HG03432 (cell line): ENCODE data around the gene PDE6G.

Source experiments
- ATAC-seq: cut with Tn5 transposase; IDR thresholded peaks from one replicate; pipeline ENCODE4 v1.9.1; 2021; ENCODE audit warnings: mild to moderate bottlenecking, moderate library complexity; ENCODE audit not compliant: unreplicated experiment

PDE6G gene

DNA sequence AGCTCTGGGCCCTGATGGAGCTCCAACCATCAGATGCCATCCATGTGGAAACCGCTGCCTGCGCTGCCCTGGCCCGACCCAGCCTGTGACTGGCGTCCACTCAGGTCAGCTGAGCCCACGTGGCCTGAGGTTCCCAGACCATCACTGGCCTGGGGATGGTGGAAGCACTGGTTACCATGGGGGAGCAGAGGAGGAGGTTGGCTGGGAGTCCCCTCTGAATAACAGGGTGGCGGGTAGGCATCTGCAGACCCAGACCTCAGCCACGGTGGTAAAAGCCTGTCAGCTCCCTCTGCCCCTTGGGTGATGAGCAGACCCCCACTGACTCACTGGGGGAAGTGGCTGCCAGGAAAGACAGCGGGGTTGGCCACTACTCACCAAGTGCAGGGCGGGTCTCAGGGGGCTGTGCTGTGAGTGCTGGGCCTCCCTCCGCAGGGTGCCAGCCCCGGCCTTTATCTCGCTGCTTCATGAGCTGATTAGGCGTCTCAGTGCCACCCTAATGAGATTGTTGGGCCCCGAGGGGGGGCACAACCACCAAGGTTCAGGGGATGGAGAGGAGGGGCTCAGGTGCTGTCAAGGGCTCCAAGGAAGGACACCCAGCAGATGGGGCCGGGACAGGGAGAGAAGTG lies at the start of gene PDE6G:
TSS of gene PDE6G (minus strand) at position 425 of the 626 bp plus-strand sequence. CDS start 3,237 bp downstream, outside the sequence.
- ATAC-seq: no peak

DNA sequence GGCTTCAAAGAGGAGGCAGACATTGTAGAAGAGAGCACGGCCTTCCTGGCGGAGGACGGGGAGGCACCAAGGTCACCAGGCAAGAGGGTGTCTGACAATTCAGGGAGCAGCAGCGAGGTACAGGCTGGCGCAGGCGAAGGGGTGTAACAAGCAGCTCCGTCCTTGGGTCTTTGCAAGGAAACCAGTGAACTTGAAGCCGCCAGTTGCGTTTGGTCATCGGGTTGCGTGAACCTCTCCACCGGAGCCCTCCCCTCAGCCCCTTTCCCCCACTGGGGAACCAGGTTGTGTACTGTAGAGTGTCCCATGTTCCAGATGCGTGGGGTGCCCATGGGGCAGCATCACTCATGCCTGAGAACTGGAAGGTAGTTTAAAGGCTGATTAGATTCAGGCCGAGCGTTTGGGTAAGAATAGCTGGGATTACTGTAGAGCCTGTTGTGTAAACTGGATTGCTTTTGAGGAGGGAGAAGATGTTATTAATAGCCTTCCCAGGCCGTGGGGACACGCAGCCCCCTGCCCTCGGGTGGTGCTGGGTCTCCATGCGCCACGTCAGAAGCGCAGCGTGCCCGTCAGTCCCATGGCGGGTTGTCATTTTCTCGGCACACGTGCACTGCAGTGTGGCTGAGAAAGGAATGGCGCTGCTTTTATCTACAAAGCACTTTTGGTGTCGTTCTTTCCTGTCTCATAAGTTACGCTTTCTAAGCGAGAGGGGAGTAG lies 49.3 kb upstream of the PDE6G start:
- ATAC-seq: no peak

DNA sequence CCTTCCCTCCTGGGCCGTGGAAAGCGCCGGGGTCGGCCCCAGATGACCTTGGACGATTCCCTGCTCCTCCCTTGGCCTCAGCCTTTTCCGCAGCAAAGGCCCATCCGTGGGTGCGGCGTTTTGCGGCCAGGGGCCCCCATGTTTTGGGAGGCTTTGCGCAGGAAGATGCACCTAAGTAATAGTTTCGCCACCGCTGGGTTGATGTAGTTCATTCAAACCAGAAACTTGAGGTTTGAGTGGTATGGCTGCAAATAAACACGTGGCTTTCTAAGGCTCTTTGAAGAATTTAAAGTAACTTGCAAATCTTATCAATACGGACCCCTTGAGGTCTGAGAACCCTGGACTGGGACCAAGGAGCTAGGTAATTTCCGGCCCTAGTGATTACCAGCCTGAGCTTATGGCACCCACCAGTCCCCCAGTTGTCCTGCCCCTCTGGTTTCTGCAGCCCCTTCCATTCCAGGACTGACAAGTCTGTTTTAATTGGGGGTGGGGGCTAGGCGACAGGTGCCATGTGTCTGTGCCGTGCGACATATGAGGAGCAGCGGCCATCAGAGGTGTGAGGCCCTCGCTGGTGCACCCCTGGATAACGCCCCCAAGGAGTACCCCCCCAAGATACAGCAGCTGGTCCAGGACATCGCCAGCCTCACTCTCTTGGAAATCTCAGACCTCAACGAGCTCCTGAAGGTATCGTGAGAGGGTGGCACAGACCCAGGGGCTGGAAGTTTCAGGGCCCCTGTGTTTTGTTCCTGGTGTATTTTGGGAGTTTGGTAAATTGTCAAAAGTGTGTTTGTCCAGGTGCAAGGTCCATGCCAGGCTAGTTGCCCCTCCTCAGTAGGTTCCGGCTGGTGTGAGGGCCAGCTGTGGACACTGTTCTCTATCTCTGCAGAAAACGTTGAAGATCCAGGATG lies 47.7 kb upstream of the PDE6G start:
- no peak for ATAC-seq

DNA sequence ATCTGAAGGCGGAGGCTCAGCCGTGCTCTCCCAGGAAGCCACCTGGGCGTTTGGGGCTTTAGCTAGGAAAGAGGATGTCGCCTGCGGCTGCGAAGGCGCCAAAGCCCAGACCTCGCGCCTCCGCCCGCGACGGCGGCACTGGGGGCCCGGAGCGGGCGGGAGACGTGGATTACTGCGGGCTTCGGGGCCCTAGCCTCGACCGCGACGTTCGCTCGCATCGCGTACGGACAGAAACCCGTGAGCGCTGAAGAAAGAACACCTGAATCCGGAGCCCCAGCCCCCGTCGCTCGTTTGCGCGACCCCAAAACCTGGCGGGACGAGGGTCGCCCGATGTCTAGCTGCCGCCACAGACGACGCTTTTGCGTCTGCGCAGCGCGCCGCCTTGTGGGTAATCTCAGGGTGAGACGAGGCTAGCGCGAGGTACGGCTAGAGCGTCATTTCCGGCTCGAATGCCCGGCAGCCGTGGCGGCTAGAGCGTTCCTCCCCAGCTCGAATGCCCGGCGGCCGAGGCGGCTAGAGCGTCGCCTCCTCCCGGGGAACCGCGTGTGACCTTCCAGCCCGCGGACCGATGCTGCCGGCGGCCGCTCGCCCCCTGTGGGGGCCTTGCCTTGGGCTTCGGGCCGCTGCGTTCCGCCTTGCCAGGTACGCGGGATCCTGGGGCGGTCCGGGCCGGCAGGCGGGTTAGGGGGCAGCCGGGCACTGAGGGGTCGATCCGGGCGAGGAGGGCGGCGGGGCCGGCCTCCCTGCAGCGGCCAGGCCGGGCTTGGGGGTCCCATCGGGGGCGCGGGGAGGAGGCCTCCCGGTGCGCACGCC lies 46.8 kb upstream of the PDE6G start, which contains the start of gene MRPL12:
TSS of gene MRPL12 (plus strand) at position 434 of the 813 bp plus-strand sequence. CDS start at position 569, 135 bp downstream.
- ATAC-seq: peak; percentile 77

DNA sequence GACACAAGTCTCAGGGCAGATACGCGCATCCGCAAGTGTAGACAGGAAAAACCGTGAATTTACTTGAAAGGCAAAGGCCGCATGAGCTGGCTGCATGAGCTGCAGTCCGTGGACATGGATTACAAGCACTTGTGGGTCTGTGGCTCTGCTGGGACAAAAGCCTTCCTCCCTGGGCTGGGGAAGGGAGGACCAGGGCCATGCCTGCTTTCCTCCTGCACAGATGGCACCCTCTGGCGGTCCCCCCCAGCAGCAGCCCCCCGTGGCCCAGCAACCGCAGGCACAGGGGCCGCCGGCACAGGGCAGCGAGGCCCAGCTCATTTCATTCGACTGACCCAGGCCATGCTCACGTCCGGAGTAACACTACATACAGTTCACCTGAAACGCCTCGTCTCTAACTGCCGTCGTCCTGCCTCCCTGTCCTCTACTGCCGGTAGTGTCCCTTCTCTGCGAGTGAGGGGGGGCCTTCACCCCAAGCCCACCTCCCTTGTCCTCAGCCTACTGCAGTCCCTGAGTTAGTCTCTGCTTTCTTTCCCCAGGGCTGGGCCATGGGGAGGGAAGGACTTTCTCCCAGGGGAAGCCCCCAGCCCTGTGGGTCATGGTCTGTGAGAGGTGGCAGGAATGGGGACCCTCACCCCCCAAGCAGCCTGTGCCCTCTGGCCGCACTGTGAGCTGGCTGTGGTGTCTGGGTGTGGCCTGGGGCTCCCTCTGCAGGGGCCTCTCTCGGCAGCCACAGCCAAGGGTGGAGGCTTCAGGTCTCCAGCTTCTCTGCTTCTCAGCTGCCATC lies 45.1 kb upstream of the PDE6G start:
- no peak for ATAC-seq

DNA sequence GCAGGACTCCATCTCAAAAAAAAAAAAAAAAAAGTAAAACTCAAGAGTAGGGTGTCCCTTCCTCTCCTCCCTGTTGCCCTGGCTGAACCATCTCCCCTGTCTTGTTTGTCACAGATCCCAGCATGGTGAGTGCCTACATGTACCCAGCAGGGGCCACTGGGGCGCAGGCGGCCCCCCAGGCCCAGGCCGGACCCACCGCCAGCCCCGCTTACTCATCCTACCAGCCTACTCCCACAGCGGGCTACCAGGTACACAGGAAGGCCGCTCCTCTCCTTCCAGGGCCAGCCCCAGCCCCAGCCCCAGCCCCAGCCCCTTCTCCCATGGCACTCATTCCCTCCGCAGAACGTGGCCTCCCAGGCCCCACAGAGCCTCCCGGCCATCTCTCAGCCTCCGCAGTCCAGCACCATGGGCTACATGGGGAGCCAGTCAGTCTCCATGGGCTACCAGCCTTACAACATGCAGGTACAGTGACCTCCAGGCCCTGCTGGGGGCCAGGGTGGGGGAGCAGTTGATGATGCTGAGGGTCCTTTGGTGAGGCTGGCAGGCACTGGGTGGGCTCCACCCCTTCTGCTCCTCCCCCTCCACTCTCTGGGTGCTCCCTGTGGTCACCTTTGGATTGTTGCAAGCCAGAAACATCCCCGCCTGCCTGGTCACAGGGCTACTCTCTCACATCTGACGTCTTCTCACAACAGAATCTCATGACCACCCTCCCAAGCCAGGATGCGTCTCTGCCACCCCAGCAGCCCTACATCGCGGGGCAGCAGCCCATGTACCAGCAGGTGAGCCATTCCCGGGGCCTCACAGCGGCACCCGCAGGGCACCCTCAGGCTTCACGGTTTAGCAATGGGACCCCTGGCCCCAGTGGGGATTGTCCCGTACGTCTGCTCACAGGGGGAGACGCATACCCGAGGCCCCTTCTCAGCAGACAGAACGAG lies 44.3 kb upstream of the PDE6G start:
- ATAC-seq: no peak

DNA sequence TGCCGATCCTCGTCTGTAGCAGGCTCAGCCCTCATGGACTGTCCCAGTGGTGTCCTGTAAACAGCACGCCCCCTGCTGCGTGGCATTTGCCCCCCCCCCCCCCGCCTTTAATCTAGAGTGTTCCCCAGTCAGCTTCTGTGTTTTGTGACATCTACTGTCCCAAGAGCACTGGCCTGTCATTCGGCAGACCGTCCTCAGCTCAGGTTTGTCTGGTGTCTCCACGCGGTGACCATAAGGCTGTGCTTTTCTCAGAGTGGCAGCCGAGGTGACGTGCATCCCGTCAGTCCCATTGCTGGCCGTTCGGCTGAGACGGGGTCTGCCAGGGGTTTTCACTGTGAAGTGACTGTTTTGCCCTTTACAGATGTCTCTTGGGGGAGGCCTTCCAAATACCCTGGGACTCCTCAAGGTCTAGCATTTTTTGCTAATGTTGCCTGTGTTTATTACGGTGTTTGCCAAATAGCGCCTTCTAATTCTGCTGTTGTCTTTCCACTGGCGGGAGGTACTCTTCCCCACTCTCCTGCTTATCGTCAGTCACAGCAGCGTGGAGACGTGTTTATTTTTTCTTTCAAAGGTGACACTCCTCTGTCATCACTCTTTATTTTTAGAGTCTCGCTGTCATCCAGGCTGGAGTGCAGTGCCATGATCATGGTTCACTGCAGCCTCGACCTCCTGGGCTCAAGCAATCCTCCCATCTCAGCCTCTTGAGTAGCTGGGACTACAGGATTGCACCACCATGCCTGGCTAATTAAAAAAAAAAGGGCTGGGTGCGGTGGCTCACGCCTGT lies 41.1 kb upstream of the PDE6G start:
- ATAC-seq: no peak

DNA sequence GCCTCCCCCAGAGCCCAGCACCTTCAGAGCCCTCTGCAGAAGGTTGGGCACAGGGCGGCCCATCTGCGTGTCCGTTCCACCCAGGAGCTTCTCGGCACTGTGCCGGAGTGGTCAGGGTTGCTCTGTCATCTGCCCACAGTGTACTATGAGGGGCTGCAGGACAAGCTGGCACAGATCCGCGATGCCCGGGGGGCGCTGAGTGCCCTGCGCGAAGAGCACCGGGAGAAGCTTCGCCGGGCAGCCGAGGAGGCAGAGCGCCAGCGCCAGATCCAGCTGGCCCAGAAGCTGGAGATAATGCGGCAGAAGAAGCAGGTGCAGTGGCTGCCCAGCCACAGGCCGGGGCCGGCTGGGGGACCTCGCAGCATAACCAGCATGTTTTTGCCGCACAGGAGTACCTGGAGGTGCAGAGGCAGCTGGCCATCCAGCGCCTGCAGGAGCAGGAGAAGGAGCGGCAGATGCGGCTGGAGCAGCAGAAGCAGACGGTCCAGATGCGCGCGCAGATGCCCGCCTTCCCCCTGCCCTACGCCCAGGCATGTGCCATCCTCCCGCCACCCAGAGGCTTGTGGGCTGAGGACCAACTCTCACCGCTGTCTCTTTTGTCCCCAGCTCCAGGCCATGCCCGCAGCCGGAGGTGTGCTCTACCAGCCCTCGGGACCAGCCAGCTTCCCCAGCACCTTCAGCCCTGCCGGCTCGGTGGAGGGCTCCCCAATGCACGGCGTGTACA lies 40.0 kb upstream of the PDE6G start:
- no peak for ATAC-seq

DNA sequence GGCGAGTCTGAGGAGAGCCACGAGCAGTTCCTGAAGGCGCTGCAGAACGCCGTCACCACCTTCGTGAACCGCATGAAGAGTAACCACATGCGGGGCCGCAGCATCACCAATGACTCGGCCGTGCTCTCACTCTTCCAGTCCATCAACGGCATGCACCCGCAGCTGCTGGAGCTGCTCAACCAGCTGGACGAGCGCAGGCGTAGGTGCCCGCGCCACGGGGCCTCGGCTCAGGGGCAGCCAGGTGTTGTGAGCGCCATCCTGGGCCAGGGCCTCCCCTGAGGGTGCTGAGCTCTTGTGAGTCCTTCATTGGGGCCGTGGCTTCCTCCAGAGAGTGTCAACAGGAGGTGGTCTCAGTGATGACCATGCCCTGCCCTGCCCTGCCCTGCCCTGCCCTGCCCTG lies 39.5 kb upstream of the PDE6G start:
- no peak for ATAC-seq

DNA sequence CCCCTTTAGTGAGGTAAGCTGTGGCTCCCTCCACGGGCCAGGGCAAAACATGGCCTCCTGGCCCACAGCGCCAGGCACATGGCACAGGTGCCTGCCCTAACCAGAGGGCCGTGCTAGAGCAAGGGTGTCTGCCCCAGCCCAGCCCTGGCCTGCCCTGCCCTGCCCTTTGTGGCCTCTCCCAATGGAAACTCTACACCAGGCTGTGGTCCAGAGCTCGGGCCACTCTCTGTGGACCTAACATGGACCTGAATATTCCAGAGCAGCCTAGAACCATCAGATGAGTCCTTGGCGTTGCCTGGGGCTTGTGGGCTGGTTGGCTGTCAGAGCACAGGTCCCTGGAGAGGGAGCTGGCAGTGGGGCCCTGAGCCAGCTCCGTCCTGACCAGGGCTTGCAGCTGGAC lies 38.9 kb upstream of the PDE6G start:
- no peak for ATAC-seq

DNA sequence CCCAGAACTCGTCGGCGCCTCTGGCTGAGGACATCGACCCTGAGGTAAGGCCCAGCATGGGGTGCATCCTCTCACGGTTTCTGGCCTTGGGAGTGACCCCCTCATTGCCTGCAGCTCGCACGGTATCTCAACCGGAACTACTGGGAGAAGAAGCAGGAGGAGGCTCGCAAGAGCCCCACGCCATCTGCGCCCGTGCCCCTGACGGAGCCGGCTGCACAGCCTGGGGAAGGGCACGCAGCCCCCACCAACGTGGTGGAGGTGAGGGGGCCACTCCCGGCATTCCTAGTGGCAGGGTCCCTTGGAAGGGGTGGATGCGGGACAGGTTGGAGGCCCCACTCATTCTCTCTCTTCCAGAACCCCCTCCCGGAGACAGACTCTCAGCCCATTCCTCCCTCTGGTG lies 38.5 kb upstream of the PDE6G start:
- no peak for ATAC-seq

DNA sequence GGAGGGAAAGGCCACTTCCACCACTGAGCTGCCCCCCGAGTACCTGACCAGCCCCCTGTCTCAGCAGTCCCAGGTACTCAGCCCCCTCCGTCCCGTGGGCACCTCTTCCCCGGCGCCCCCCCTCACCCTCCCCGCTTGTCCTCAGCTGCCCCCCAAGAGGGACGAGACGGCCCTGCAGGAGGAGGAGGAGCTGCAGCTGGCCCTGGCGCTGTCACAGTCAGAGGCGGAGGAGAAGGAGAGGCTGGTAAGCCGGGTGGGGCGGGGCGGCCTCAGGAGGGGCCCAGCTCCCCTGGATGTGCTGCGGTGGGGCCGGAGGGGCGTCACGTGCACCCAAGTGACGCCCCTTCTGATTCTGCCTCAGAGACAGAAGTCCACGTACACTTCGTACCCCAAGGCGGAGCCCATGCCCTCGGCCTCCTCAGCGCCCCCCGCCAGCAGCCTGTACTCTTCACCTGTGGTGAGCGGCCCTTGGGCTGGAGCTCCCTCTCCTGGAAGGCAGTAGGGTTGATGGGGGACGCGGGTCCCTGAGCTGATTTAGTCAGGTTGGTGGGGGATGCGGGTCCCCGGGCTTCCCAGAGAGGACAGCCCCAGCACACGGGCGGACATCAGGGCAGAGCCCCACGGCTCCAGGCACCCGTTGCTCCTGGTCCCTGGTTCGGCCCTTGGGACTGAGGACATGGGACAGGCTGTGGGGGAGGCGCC lies 37.3 kb upstream of the PDE6G start:
- no peak for ATAC-seq

DNA sequence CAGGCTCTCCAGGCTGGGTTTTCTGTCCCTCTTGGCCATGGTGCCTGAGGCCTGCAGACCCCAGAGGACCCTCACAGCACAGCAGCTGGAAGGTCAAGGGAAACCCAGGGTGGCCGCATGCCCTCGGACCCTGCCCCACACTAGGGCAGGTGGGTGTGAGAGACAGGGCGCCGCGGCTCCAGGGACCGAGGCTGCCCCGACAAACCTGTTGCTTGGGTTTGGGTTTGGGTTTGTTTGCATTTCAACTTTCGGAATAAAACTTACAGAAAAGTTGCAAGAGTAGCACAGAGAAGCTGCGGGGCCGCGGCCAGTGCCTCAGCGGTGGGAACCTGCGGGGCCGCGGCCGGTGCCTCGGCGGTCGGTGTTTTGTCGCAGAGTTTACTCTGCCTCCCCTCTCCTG lies 35.3 kb upstream of the PDE6G start:
- ATAC-seq: no peak

DNA sequence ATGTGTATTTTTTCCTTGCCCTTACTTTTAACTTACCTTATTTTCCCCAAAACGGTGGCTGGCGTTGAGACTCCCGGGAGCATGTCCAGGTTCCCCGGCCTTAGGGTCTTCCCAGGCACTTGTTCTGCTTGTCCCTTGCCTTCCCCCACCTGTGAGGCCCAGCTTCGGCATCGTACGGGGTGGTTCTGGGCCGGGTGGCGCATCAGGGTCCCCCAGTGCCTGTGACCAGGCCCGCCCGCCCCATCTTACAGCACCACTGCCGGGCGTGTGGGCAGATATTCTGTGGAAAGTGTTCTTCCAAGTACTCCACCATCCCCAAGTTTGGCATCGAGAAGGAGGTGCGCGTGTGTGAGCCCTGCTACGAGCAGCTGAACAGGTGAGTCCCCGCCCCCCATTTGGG lies 34.9 kb upstream of the PDE6G start:
- ATAC-seq: no peak

DNA sequence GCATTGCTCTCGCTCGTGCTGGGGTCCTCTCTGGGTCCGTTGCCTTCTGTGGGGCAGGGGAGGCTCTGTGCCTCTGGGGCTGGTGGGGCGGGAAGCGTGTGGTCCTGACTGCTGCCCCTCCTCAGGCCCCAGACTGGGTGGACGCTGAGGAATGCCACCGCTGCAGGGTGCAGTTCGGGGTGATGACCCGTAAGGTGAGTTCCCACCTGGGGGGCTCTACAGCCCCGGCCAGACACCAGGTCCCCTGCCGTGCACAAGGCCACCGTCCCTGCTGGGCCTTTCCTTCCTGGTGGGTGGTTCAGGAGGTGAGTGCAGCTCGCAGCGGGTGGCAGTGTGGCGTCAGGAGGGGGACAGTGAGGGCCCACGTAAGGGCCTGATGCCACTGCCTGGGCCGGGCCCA lies 34.2 kb upstream of the PDE6G start:
- no peak for ATAC-seq

DNA sequence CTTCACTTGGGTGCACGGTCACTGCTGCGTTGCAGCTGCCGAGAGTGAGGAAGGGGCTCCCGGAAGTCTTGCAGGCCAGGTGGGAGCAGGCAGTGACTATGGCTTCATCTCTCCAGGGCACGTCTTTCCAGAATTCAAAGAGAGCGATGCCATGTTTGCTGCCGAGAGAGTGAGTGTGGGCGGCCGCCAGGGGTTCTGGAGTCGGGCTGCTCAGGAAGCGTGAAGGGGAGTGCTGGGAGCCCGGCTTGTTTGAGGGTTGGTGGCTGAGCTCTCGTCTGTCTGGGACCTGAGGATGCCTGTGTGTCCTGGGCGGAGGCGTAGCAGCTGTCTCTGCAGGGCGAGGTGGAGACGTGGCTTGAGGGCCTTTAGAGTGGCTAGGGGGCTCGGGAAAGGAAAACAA lies 33.7 kb upstream of the PDE6G start:
- no peak for ATAC-seq

DNA sequence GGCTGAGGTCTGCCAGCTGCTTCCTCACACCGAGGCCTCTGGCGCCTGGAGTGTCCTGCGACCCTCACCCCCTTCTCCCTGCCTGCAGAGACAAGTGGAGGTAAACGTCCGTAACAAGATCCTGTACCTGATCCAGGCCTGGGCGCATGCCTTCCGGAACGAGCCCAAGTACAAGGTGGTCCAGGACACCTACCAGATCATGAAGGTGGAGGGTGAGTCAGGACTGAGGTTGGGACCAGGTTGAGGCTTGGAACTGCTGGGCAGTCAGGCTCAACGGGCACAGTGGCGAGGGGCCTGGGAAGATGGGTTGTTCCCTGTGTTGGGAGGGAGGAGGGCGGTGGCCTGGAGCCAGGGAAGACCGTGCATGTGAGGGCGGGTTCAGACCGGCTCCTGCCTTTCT lies 32.3 kb upstream of the PDE6G start:
- no peak for ATAC-seq
